DND-41 (cell line): Measurements from ENCODE around the gene TRAPPC2B.
"Not testable (repeated sequence)": the region's sequence is repeated elsewhere in the genome, so short reads cannot be mapped to it uniquely, and the experiment has no call there.

Experiments used
- ATAC-seq: fragments of 200-7000 bp; cut with Tn5 transposase; 3 replicates; pipeline ENCODE4 v1.9.1; 2021; ENCODE audit warnings: low read depth; ENCODE audit not compliant: insufficient read depth
- DNase-seq: peaks from one replicate; pipeline ENCODE4 v3.0.0-alpha.2; 2020
- H2AFZ ChIP-seq: 2 replicates; pipeline ENCODE4 v1.6.0; 2012; ENCODE audit warnings: low read depth, low read length
- H3K27ac ChIP-seq: 2 replicates; pipeline ENCODE4 v1.5.1; 2012; ENCODE audit warnings: low read length, inconsistent platforms
- H3K27me3 ChIP-seq: fragments of 200-600 bp; sonication (generic); 2 replicates; pipeline ENCODE4 v1.6.0; 2012; ENCODE audit warnings: low read length, mild to moderate bottlenecking, inconsistent platforms; ENCODE audit not compliant: insufficient read depth, poor library complexity
- H3K36me3 ChIP-seq: 2 replicates; pipeline ENCODE4 v1.5.1; 2012; ENCODE audit warnings: low read length, inconsistent platforms; ENCODE audit not compliant: insufficient read depth
- H3K4me1 ChIP-seq: 2 replicates; pipeline ENCODE4 v1.5.1; 2012; ENCODE audit warnings: mild to moderate bottlenecking, low read length; ENCODE audit not compliant: insufficient read depth
- H3K4me2 ChIP-seq: 2 replicates; pipeline ENCODE4 v1.6.0; 2012; ENCODE audit warnings: mild to moderate bottlenecking, moderate library complexity, low read length, inconsistent platforms; ENCODE audit not compliant: insufficient read depth
- H3K4me3 ChIP-seq, 2 experiments: fragments of 200-600 bp in 1 of 2; shearing (Covaris generic) in 1 of 2; 2 replicates each; pipeline ENCODE4 v1.5.1; 2012 to 2016; ENCODE audit warnings: inconsistent platforms in 2 of 2, low read length in 2 of 2, mild to moderate bottlenecking in 2 of 2, low read depth in 1 of 2, moderate library complexity in 1 of 2
- H3K79me2 ChIP-seq: 2 replicates; pipeline ENCODE4 v1.6.0; 2012; ENCODE audit warnings: low read length, inconsistent platforms; ENCODE audit not compliant: insufficient read depth
- H3K9ac ChIP-seq: 2 replicates; pipeline ENCODE4 v1.6.0; 2012; ENCODE audit warnings: low read depth, mild to moderate bottlenecking, inconsistent platforms, low read length, moderate library complexity
- H3K9me3 ChIP-seq: 2 replicates; pipeline ENCODE4 v1.5.1; 2012; ENCODE audit warnings: low read length, moderate library complexity, mild to moderate bottlenecking, inconsistent platforms; ENCODE audit not compliant: insufficient read depth, severe bottlenecking
- H4K20me1 ChIP-seq: 2 replicates; pipeline ENCODE4 v1.6.0; 2012; ENCODE audit warnings: low read length; ENCODE audit not compliant: insufficient read depth
- CTCF ChIP-seq: IDR thresholded peaks from 2 replicates; pipeline ENCODE4 v1.5.1; 2012; ENCODE audit warnings: borderline replicate concordance, low read length, moderate library complexity, mild to moderate bottlenecking; ENCODE audit not compliant: poor library complexity, severe bottlenecking; ENCODE audit errors: extremely low read depth
- EZH2 ChIP-seq: IDR thresholded peaks from 3 replicates; pipeline ENCODE4 v1.6.1; 2012; ENCODE audit warnings: borderline replicate concordance, low read depth, mild to moderate bottlenecking, moderate library complexity, low read length, inconsistent platforms; ENCODE audit not compliant: severe bottlenecking

The TRAPPC2B gene

GRCh38 chr19:57374179-57374578 is 10.8 kb downstream of the TRAPPC2B start:
- Histone ChIP-seq H2AFZ (no peak overlapping the region), H3K27ac (no peak overlapping the region), H3K4me3 (no peak overlapping the region), H3K79me2 (no peaks in the 10 kb centered on the region), H3K36me3 (peaks cover 55% of the 10 kb centered on the region), H3K4me2 (no peak overlapping the region), H3K4me1 (no peaks in the 10 kb centered on the region), H3K9me3 (peaks cover 4% of the 10 kb centered on the region), H3K9ac (no peak overlapping the region), H4K20me1 (no peaks in the 10 kb centered on the region), H3K27me3 (no peaks in the 10 kb centered on the region)
- no peak for TF ChIP-seq CTCF
- ATAC-seq (no peak), DNase-seq (no peak)

GRCh38 chr19:57374647-57375046 is 11.3 kb downstream of the TRAPPC2B start:
- H4K20me1 ChIP-seq, H3K79me2 ChIP-seq, H3K9ac ChIP-seq, H3K9me3 ChIP-seq, H3K27ac ChIP-seq, ATAC-seq, H2AFZ ChIP-seq, DNase-seq, H3K4me1 ChIP-seq, H3K4me2 ChIP-seq, H3K27me3 ChIP-seq, H3K4me3 ChIP-seq: not testable (repeated sequence)
- H3K36me3 ChIP-seq, result peaks cover 55% of the 10 kb centered on the region

- Histone ChIP-seq H3K27me3 (no peaks in the 10 kb centered on the region), H3K27ac (no peak overlapping the region), H3K9ac (no peak overlapping the region), H3K36me3 (peaks cover 55% of the 10 kb centered on the region), H4K20me1 (no peaks in the 10 kb centered on the region), H3K79me2 (no peaks in the 10 kb centered on the region), H3K4me2 (no peak overlapping the region), H3K4me1 (no peaks in the 10 kb centered on the region), H3K4me3 (no peak overlapping the region), H3K9me3 (peaks cover 4% of the 10 kb centered on the region), H2AFZ (no peak overlapping the region)
- no peak for DNase-seq
- ATAC-seq, result no peak
- TF ChIP-seq CTCF (no peak), EZH2 (no peak)
Measured at GRCh38 chr19:57376151-57376550, 12.8 kb downstream of the TRAPPC2B start.

- H3K4me1 ChIP-seq, result no peaks in the 10 kb centered on the region
- TF ChIP-seq CTCF, result no peak
- no peak for TF ChIP-seq EZH2
- H4K20me1 ChIP-seq, result no peaks in the 10 kb centered on the region
- no peak overlapping the region for H2AFZ ChIP-seq
- no peak overlapping the region for H3K4me2 ChIP-seq
- H3K79me2 ChIP-seq, result no peaks in the 10 kb centered on the region
- ATAC-seq, result no peak
- no peak overlapping the region for H3K9ac ChIP-seq
- no peak overlapping the region for H3K4me3 ChIP-seq
- H3K36me3 ChIP-seq, result peaks cover 40% of the 10 kb centered on the region
- peaks cover 4% of the 10 kb centered on the region for H3K9me3 ChIP-seq
- no peaks in the 10 kb centered on the region for H3K27me3 ChIP-seq
- H3K27ac ChIP-seq, result no peak overlapping the region
- DNase-seq, result no peak
Measured at GRCh38 chr19:57377498-57378146, 14.3 kb downstream of the TRAPPC2B start.
